PC-9 (cell line): ENCODE results near the gene VENTX.

Experiments
- EZH2 ChIP-seq: fragments of 200-600 bp; sonication (generic); IDR thresholded peaks from 2 replicates; pipeline ENCODE4 v1.8.0; 2017; ENCODE audit warnings: antibody characterized with exemption, low read depth
- TF ChIP-seq, protein P1 (sequence below): fragments of 200-600 bp; sonication (generic); conservative IDR thresholded peaks from 2 replicates; pipeline ENCODE4 v1.6.1; 2017; ENCODE audit warnings: mixed run types, antibody characterized with exemption, mild to moderate bottlenecking, moderate library complexity

DNA sequence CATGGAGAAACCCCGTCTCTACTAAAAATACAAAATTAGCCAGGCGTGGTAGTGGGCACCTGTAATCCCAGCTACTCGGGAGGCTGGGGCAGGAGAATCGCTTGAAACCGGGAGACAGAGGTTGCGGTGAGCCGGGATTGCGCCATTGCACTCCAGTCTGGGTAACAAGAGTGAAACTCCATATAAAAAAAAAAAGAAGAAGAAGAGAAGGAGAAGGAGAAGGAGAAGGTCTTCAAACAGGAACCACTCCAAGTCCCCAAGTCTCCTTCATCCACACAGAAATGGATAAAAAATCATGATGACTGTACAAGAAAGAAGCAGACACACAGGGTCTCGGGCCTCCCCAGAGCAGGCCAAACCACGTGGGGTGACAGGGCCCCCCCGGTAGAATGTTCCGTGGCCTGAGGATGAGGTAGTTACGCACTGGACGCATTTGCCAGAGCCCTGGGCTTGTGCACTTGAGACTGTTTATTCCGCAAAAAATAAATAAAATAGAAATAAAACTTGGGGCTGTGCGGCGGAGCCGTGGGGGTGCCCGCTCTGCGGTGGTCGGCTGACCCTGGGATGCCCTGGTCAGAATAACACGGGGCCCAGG lies 15.8 kb downstream of the VENTX start:
- TF ChIP-seq, protein P1, sequence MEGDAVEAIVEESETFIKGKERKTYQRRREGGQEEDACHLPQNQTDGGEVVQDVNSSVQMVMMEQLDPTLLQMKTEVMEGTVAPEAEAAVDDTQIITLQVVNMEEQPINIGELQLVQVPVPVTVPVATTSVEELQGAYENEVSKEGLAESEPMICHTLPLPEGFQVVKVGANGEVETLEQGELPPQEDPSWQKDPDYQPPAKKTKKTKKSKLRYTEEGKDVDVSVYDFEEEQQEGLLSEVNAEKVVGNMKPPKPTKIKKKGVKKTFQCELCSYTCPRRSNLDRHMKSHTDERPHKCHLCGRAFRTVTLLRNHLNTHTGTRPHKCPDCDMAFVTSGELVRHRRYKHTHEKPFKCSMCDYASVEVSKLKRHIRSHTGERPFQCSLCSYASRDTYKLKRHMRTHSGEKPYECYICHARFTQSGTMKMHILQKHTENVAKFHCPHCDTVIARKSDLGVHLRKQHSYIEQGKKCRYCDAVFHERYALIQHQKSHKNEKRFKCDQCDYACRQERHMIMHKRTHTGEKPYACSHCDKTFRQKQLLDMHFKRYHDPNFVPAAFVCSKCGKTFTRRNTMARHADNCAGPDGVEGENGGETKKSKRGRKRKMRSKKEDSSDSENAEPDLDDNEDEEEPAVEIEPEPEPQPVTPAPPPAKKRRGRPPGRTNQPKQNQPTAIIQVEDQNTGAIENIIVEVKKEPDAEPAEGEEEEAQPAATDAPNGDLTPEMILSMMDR: no peak
- TF ChIP-seq EZH2: no peak
